Left lung (tissue), 10 donors: ENCODE measurements around the gene IFNB1. TPM values are rescaled to one million over a fixed set of nuclear protein-coding genes. Genes with fewer than 3 reads are reported as not detected.

Experiments used
- ATAC-seq: fragments of 200-7000 bp; cut with Tn5 transposase; one replicate; pipeline ENCODE4 v1.9.1; 2020; ENCODE audit warnings: moderate library complexity
- DNase-seq, 4 donors: peaks; one replicate each; pipeline ENCODE4 v3.0.0-alpha.2; 2013 to 2020
- H3K27ac ChIP-seq, 2 donors: fragments of 200-600 bp; sonication (generic) in 1 of 2; one replicate each; pipeline versions ENCODE4 v1.5.0 to v1.8.0; 2020 to 2021
- H3K27me3 ChIP-seq, 2 donors: fragments of 200-600 bp; sonication (generic) in 1 of 2; one replicate each; pipeline versions ENCODE4 v1.5.0 to v1.8.0; 2020 to 2021
- H3K36me3 ChIP-seq, 2 donors: fragments of 200-600 bp; sonication (generic) in 1 of 2; one replicate each; pipeline versions ENCODE4 v1.5.0 to v1.8.0; 2020 to 2021
- H3K4me1 ChIP-seq, 2 donors: fragments of 200-600 bp; one replicate each; pipeline ENCODE4 v1.8.0; 2021
- H3K4me3 ChIP-seq, 2 donors: fragments of 200-600 bp; sonication (generic) in 1 of 2; one replicate each; pipeline versions ENCODE4 v1.5.0 to v1.8.0; 2020 to 2021; ENCODE audit warnings: mild to moderate bottlenecking in 1 of 2
- H3K9me3 ChIP-seq, 2 donors: fragments of 200-600 bp; sonication (generic) in 1 of 2; one replicate each; pipeline versions ENCODE4 v1.5.0 to v1.8.0; 2020 to 2021
- CTCF ChIP-seq, 2 donors: fragments of 200-600 bp; sonication (generic) in 1 of 2; IDR thresholded peaks; one replicate each; pipeline versions ENCODE4 v1.5.0 to v1.8.0; 2021; ENCODE audit warnings: antibody characterized with exemption in 2 of 2
- intact Hi-C, 2 donors: fragments of 100-400 bp; cut with DNase I; formaldehyde crosslinking; loops; one replicate each; pipeline versions ENCODE4 v1.11.2 to v1.14.2; 2022
- polyA plus RNA-seq, 6 donors: library from polyadenylated mRNA; unstranded; fragments of 120-200 nt; gene quantifications; one replicate each; pipeline ENCODE4 v1.2.1, GENCODE V29; 2013; ENCODE audit not compliant: insufficient read length in 6 of 6
- total RNA-seq, 2 donors: library from RNA; stranded (reverse); fragmentation: NEBNext Ultra II Directional; extraction: Animal tissue kit (Norgen Biotek cat#: 25700); gene quantifications; one replicate each; pipeline ENCODE4 v1.2.1, GENCODE V29; 2021
- donor health status: DM: no; HTN: yes; CAD: no.
- donor health status: DM: no; HTN: no; CAD: no.

IFNB1 gene
- total and polyA plus RNA-seq, 8 donors = not detected

GRCh38 chr9:21110708-21111576 lies 33.2 kb upstream of the IFNB1 start:
- Histone ChIP-seq H3K9me3 (no peaks in the 10 kb centered on the region), H3K4me3 (no peak overlapping the region), H3K27me3 (no peaks in the 10 kb centered on the region), H3K27ac (no peak overlapping the region), H3K4me1 (no peaks in the 10 kb centered on the region), H3K36me3 (no peaks in the 10 kb centered on the region)
- intact Hi-C loops = loop anchor here in 1 of 2 donors (10.0 kb wide), 1 partner anchor 1186 kb away; no protein-coding TSS in a partner anchor
- peak; percentile 73 to 75 for TF ChIP-seq CTCF (IDR thresholded peaks at IDR 0.05)
- ATAC-seq (peak; percentile 95), DNase-seq (peak in 2 of 4 donors; percentile 63 to 79)

GRCh38 chr9:21104787-21105186 lies 27.0 kb upstream of the IFNB1 start:
- no peaks in the 10 kb centered on the region for H3K9me3 ChIP-seq
- no peaks in the 10 kb centered on the region for H3K36me3 ChIP-seq
- no peak for DNase-seq
- intact Hi-C loops = no loop called here
- ATAC-seq = no peak
- no peak for TF ChIP-seq CTCF (IDR thresholded peaks at IDR 0.05)
- H3K27me3 ChIP-seq = no peaks in the 10 kb centered on the region
- no peak overlapping the region for H3K4me3 ChIP-seq
- peaks cover 0 to 3% of the 10 kb centered on the region in 2 donors for H3K4me1 ChIP-seq
- peak overlapping the region in 1 of 2 donors; percentile 68 for H3K27ac ChIP-seq

GRCh38 chr9:21102305-21102704 lies 24.6 kb upstream of the IFNB1 start:
- ATAC-seq = no peak

GRCh38 chr9:21097817-21098216 lies 20.1 kb upstream of the IFNB1 start:
- no peak for TF ChIP-seq CTCF (IDR thresholded peaks at IDR 0.05)
- ATAC-seq = no peak
- H3K27ac ChIP-seq = no peak overlapping the region
- H3K9me3 ChIP-seq = no peaks in the 10 kb centered on the region
- H3K4me1 ChIP-seq = peaks cover 7 to 16% of the 10 kb centered on the region in 2 donors
- intact Hi-C loops = no loop called here
- H3K4me3 ChIP-seq = no peak overlapping the region
- no peaks in the 10 kb centered on the region for H3K36me3 ChIP-seq
- H3K27me3 ChIP-seq = no peaks in the 10 kb centered on the region
- no peak for DNase-seq

More at GRCh38 chr9:21102305-21102704, 24.6 kb upstream of the IFNB1 start:
- H3K27me3 ChIP-seq = no peaks in the 10 kb centered on the region
- H3K4me1 ChIP-seq = peaks cover 0 to 3% of the 10 kb centered on the region in 2 donors
- H3K9me3 ChIP-seq = no peaks in the 10 kb centered on the region
- no peaks in the 10 kb centered on the region for H3K36me3 ChIP-seq
- H3K27ac ChIP-seq = no peak overlapping the region
- no peak for DNase-seq
- no peak overlapping the region for H3K4me3 ChIP-seq
- TF ChIP-seq CTCF (IDR thresholded peaks at IDR 0.05) = no peak
- intact Hi-C loops = no loop called here

- intact Hi-C loops = no loop called here
- TF ChIP-seq CTCF (IDR thresholded peaks at IDR 0.05) = no peak
- DNase-seq (no peak), ATAC-seq (no peak)
- Histone ChIP-seq H3K27me3 (no peaks in the 10 kb centered on the region), H3K27ac (no peak overlapping the region), H3K9me3 (no peaks in the 10 kb centered on the region), H3K4me1 (peaks cover 7 to 16% of the 10 kb centered on the region in 2 donors), H3K4me3 (no peak overlapping the region), H3K36me3 (no peaks in the 10 kb centered on the region)
Measured at GRCh38 chr9:21096901-21097255, 19.1 kb upstream of the IFNB1 start.
